CD14-positive monocyte (primary cell): Measurements from ENCODE around the gene OR56A3. TPM values are rescaled to one million over a fixed set of nuclear protein-coding genes. Genes with fewer than 3 reads are reported as not detected.

Experiments used
- DNase-seq, 3 donors: peaks; one replicate each; pipeline ENCODE4 v3.0.0-alpha.2; 2011 to 2022
- H2AFZ ChIP-seq: 2 replicates; pipeline ENCODE4 v1.6.0; 2012; ENCODE audit warnings: mild to moderate bottlenecking, low read depth, low read length, inconsistent platforms; ENCODE audit not compliant: insufficient read depth, poor library complexity, severe bottlenecking
- H3K27ac ChIP-seq, 2 donors: 1 replicate in 1 of 2; 2 replicates in 1 of 2; pipeline ENCODE4 v1.5.1; 2012 to 2013; ENCODE audit warnings: low read length in 2 of 2, control low read depth in 1 of 2, inconsistent platforms in 1 of 2, low read depth in 1 of 2, mild to moderate bottlenecking in 1 of 2
- H3K27me3 ChIP-seq, 2 donors: one replicate each; pipeline versions ENCODE4 v1.6.0 to v1.6.1; 2011 to 2013; ENCODE audit warnings: low read length in 2 of 2; ENCODE audit not compliant: control insufficient read depth in 2 of 2, insufficient read depth in 2 of 2
- H3K36me3 ChIP-seq, 2 donors: replicated peaks in 1 of 2; 1 replicate in 1 of 2; 2 replicates in 1 of 2; pipeline versions ENCODE4 v1.5.1 to v1.6.1; 2012 to 2013; ENCODE audit warnings: low read length in 2 of 2, control low read depth in 1 of 2, inconsistent platforms in 1 of 2, mild to moderate bottlenecking in 1 of 2; ENCODE audit not compliant: insufficient read depth in 2 of 2, control insufficient read depth in 1 of 2
- H3K4me1 ChIP-seq, 2 donors: 1 replicate in 1 of 2; 2 replicates in 1 of 2; pipeline versions ENCODE4 v1.5.1 to v1.6.1; 2012 to 2013; ENCODE audit warnings: low read length in 2 of 2, control low read depth in 1 of 2, inconsistent platforms in 1 of 2, mild to moderate bottlenecking in 1 of 2, moderate library complexity in 1 of 2; ENCODE audit not compliant: insufficient read depth in 2 of 2, control insufficient read depth in 1 of 2
- H3K4me2 ChIP-seq: replicated peaks from 2 replicates; pipeline ENCODE3; 2012; ENCODE audit warnings: low read length, moderate library complexity, mild to moderate bottlenecking; ENCODE audit not compliant: poor library complexity, severe bottlenecking; ENCODE audit errors: extremely low read depth
- H3K4me3 ChIP-seq, 3 experiments: fragments of 200-600 bp in 1 of 3; sonication (generic) in 1 of 3; replicated peaks in 1 of 3; 1 replicate in 2 of 3; 2 replicates in 1 of 3; pipeline ENCODE4 v1.5.1; 2011 to 2013; ENCODE audit warnings: low read length in 3 of 3, mild to moderate bottlenecking in 3 of 3, control low read depth in 2 of 3, low read depth in 2 of 3, inconsistent platforms in 1 of 3, moderate library complexity in 1 of 3
- H3K79me2 ChIP-seq: 2 replicates; pipeline ENCODE4 v1.6.0; 2012; ENCODE audit warnings: mild to moderate bottlenecking, control low read depth, inconsistent platforms, low read length, moderate library complexity; ENCODE audit not compliant: insufficient read depth
- H3K9ac ChIP-seq: 2 replicates; pipeline ENCODE4 v1.6.0; 2017; ENCODE audit warnings: low read length, mild to moderate bottlenecking; ENCODE audit not compliant: insufficient read depth, poor library complexity, severe bottlenecking
- H3K9me3 ChIP-seq, 2 donors: replicated peaks in 1 of 2; 1 replicate in 1 of 2; 2 replicates in 1 of 2; pipeline versions ENCODE4 v1.5.1 to v1.6.1; 2012 to 2013; ENCODE audit warnings: low read length in 2 of 2, control low read depth in 1 of 2; ENCODE audit not compliant: control insufficient read depth in 1 of 2, insufficient read depth in 1 of 2
- H4K20me1 ChIP-seq: 2 replicates; pipeline ENCODE4 v1.6.0; 2012; ENCODE audit warnings: mild to moderate bottlenecking, low read length, control low read depth, moderate library complexity; ENCODE audit not compliant: insufficient read depth
- H3K27ac Mint-ChIP-seq, 7 donors: one replicate each; pipeline ENCODE4 v1.8.0; 2020; ENCODE audit warnings: mild to moderate bottlenecking in 7 of 7, mixed read lengths in 7 of 7, moderate library complexity in 6 of 7, inconsistent platforms in 2 of 7
- H3K27me3 Mint-ChIP-seq, 3 donors: one replicate each; pipeline ENCODE4 v1.8.0; 2021 to 2022; ENCODE audit warnings: low read depth in 3 of 3, mild to moderate bottlenecking in 3 of 3, mixed read lengths in 3 of 3, moderate library complexity in 3 of 3, inconsistent platforms in 1 of 3
- H3K36me3 Mint-ChIP-seq, 2 donors: one replicate each; pipeline ENCODE4 v1.8.0; 2020; ENCODE audit warnings: mixed read lengths in 2 of 2, inconsistent platforms in 1 of 2, mild to moderate bottlenecking in 1 of 2
- H3K4me1 Mint-ChIP-seq: one replicate; pipeline ENCODE4 v1.8.0; 2020; ENCODE audit warnings: mild to moderate bottlenecking, mixed read lengths
- H3K4me3 Mint-ChIP-seq, 2 donors: one replicate each; pipeline ENCODE4 v1.8.0; 2020; ENCODE audit warnings: mild to moderate bottlenecking in 2 of 2, mixed read lengths in 2 of 2, moderate library complexity in 1 of 2
- H3K9me3 Mint-ChIP-seq, 7 donors: one replicate each; pipeline ENCODE4 v1.8.0; 2020 to 2022; ENCODE audit warnings: mixed read lengths in 7 of 7, mild to moderate bottlenecking in 6 of 7, moderate library complexity in 6 of 7, inconsistent platforms in 2 of 7
- WGBS: methylation state at CpG from one replicate; pipeline ENCODE4 v1.1.5; 2013; ENCODE audit warnings: missing lambda C conversion rate; ENCODE audit not compliant: insufficient coverage; 5-methylcytosine and 5-hydroxymethylcytosine counted together
- intact Hi-C, 2 donors: fragments of 100-400 bp; cut with micrococcal nuclease; formaldehyde crosslinking; loops; one replicate each; pipeline versions ENCODE4 v1.15.0 to v1.15.1; 2023
- polyA plus RNA-seq, 3 donors: library from polyadenylated mRNA; depleted of rRNA in 1 of 3; unstranded in 2 of 3; stranded (reverse) in 1 of 3; fragments of 300-500 nt in 2 of 3; fragments of >200 nt in 1 of 3; fragmentation: Illumina TruSeq in 2 of 3; gene quantifications; 1 replicate in 2 of 3; 2 replicates in 1 of 3; pipeline ENCODE4 v1.2.3, GENCODE V29; 2012 to 2021
- TF ChIP-seq, protein P1 (sequence below): fragments of 200-600 bp; IDR thresholded peaks from one replicate; pipeline ENCODE4 v1.8.0; 2022; ENCODE audit warnings: antibody characterized with exemption, mild to moderate bottlenecking

The OR56A3 gene
- polyA plus RNA-seq, 3 donors = not detected

DNA sequence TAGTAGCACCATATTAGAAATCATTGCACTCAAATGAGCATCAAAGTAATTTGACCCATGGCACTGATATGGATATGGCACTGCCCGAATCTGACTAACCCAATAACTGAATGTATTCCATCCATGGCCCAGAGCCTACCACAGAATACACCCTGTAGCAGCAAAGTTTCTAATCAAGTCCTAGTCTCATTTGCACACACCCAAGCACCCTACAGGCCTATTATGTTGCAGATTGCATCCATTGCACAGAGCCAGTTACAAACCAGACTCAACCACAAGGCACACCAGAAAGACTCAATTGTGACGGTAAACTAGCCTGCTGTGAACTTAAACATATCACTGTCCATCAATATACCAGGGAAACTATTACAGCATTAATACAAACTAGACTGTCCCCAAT lies 42.5 kb upstream of the OR56A3 start:
- DNase-seq = no peak
- no peak overlapping the region for H2AFZ ChIP-seq
- H4K20me1 ChIP-seq = no peaks in the 10 kb centered on the region
- TF ChIP-seq, protein P1, sequence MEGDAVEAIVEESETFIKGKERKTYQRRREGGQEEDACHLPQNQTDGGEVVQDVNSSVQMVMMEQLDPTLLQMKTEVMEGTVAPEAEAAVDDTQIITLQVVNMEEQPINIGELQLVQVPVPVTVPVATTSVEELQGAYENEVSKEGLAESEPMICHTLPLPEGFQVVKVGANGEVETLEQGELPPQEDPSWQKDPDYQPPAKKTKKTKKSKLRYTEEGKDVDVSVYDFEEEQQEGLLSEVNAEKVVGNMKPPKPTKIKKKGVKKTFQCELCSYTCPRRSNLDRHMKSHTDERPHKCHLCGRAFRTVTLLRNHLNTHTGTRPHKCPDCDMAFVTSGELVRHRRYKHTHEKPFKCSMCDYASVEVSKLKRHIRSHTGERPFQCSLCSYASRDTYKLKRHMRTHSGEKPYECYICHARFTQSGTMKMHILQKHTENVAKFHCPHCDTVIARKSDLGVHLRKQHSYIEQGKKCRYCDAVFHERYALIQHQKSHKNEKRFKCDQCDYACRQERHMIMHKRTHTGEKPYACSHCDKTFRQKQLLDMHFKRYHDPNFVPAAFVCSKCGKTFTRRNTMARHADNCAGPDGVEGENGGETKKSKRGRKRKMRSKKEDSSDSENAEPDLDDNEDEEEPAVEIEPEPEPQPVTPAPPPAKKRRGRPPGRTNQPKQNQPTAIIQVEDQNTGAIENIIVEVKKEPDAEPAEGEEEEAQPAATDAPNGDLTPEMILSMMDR = no peak
- 85% methylated on average over 2 of the region's 2 CpGs for WGBS
- H3K4me1 ChIP-seq = no peaks in the 10 kb centered on the region
- H3K4me1 Mint-ChIP-seq = no peaks in the 10 kb centered on the region
- H3K4me2 ChIP-seq = no peak overlapping the region
- H3K27ac ChIP-seq = no peak overlapping the region
- no peaks in the 10 kb centered on the region for H3K27me3 ChIP-seq
- H3K9me3 Mint-ChIP-seq = peaks cover 0 to 3% (median 0%) of the 10 kb centered on the region in 7 donors
- H3K9ac ChIP-seq = no peak overlapping the region
- H3K27me3 Mint-ChIP-seq = peaks cover 0 to 2% (median 2%) of the 10 kb centered on the region in 3 donors
- H3K4me3 ChIP-seq = no peak overlapping the region
- no peaks in the 10 kb centered on the region for H3K9me3 ChIP-seq
- intact Hi-C loops = no loop called here
- no peaks in the 10 kb centered on the region for H3K36me3 ChIP-seq
- no peaks in the 10 kb centered on the region for H3K36me3 Mint-ChIP-seq
- H3K4me3 Mint-ChIP-seq = no peak overlapping the region
- no peaks in the 10 kb centered on the region for H3K79me2 ChIP-seq
- no peak overlapping the region for H3K27ac Mint-ChIP-seq

DNA sequence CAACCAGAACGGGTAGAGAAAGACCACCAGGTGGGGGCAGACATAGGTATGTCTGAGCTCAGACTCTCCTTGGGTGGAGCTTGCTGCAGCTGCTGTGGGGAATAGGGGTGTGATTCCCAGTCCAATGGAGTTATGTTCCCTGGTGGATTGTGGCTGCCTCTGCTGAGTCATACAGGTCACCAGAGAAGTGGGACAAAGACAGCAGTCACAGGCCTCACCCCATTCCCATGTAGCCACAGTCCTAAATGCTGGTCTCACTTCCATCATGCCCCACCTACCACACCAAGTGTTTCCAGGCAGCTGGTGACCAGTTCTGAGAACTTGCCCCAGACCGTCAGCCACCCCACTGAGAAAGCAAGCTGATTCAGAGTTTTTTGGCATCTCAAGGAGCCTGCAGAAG lies 31.5 kb upstream of the OR56A3 start:
- no peaks in the 10 kb centered on the region for H3K27me3 ChIP-seq
- no peak overlapping the region for H3K4me3 Mint-ChIP-seq
- no peak overlapping the region for H3K27ac Mint-ChIP-seq
- H3K9me3 Mint-ChIP-seq = peaks cover 5 to 24% (median 14%) of the 10 kb centered on the region in 7 donors
- H3K4me2 ChIP-seq = no peak overlapping the region
- no peak overlapping the region for H2AFZ ChIP-seq
- TF ChIP-seq, protein P1 = no peak
- H3K36me3 ChIP-seq = no peaks in the 10 kb centered on the region
- intact Hi-C loops = no loop called here
- peaks cover 0 to 12% of the 10 kb centered on the region in 2 donors for H3K9me3 ChIP-seq
- no peaks in the 10 kb centered on the region for H4K20me1 ChIP-seq
- H3K27ac ChIP-seq = no peak overlapping the region
- no peaks in the 10 kb centered on the region for H3K4me1 Mint-ChIP-seq
- H3K4me3 ChIP-seq = no peak overlapping the region
- no peaks in the 10 kb centered on the region for H3K36me3 Mint-ChIP-seq
- no peaks in the 10 kb centered on the region for H3K4me1 ChIP-seq
- WGBS = 100% methylated on average over 2 of the region's 2 CpGs
- DNase-seq = no peak
- no peaks in the 10 kb centered on the region for H3K79me2 ChIP-seq
- no peak overlapping the region for H3K9ac ChIP-seq
- peaks cover 0 to 2% (median 1%) of the 10 kb centered on the region in 3 donors for H3K27me3 Mint-ChIP-seq
